HepG2 (cell line): ENCODE measurements around the gene CDK14. TPM values are rescaled to one million over a fixed set of nuclear protein-coding genes. Genes with fewer than 3 reads are reported as not detected.

Experiments
- ATAC-seq: fragments of 200-7000 bp; cut with Tn5 transposase; 3 replicates; pipeline ENCODE4 v1.9.1; 2020; ENCODE audit warnings: mild to moderate bottlenecking, moderate library complexity
- BruUV-seq: library from RNA; stranded (reverse); fragments of 400-500 nt; replicated peaks from 2 replicates; lab custom pipeline; 2021; lab: Mats Ljungman, UMichigan
- CTCF ChIA-PET: fragments of 300-600 bp; formaldehyde crosslinking; extraction: SDS; loops from one replicate; lab custom pipeline; 2021; ENCODE audit warnings: low total read pairs, inconsistent platforms, low intra/inter-chr PET ratio; lab: Yijun Ruan, JAX
- POLR2A ChIA-PET: fragments of 350-600 bp; sonication (Branson Sonifier 250); formaldehyde crosslinking; loops from one replicate; lab custom pipeline; 2020; ENCODE audit warnings: antibody characterized with exemption, inconsistent platforms; lab: Yijun Ruan, JAX
- DNase-seq: peaks from one replicate; pipeline ENCODE4 v3.0.0-alpha.2; 2015; ENCODE audit warnings: low spot score
- FAIRE-seq: peaks from 3 replicates; lab custom pipeline; 2011; peaks lifted over from hg19 to GRCh38; lab: Jason Lieb, UNC
- H2AFZ ChIP-seq: one replicate; pipeline ENCODE4 v1.6.1; 2011; ENCODE audit warnings: low read length, inconsistent platforms
- H3K27ac ChIP-seq: fragments of 300-600 bp; 3 replicates; pipeline ENCODE4 v1.8.0; 2011; ENCODE audit warnings: mixed run types, mild to moderate bottlenecking, mixed read lengths, low read length, inconsistent platforms; ENCODE audit not compliant: insufficient read depth; ENCODE audit errors: extremely low read length
- H3K27me3 ChIP-seq, 2 experiments: fragments of 200-600 bp in 1 of 2; 2 replicates in 1 of 2; 3 replicates in 1 of 2; pipeline versions ENCODE4 v1.6.0 to v1.8.0; 2011; ENCODE audit warnings: low read length in 2 of 2, mild to moderate bottlenecking in 2 of 2, moderate library complexity in 2 of 2, inconsistent platforms in 1 of 2; ENCODE audit not compliant: insufficient read depth in 2 of 2, control insufficient read depth in 1 of 2
- H3K36me3 ChIP-seq, 2 experiments: fragments of 200-600 bp in 1 of 2; replicated peaks in 1 of 2; 2 replicates in 1 of 2; 3 replicates in 1 of 2; pipeline versions ENCODE4 v1.5.1 to v1.8.0; 2011; ENCODE audit warnings: low read length in 2 of 2, inconsistent platforms in 1 of 2; ENCODE audit not compliant: insufficient read depth in 2 of 2, control insufficient read depth in 1 of 2
- H3K4me1 ChIP-seq: 2 replicates; pipeline ENCODE4 v1.5.1; 2012; ENCODE audit warnings: low read length, inconsistent platforms; ENCODE audit not compliant: insufficient read depth
- H3K4me2 ChIP-seq: 2 replicates; pipeline ENCODE4 v1.6.0; 2011; ENCODE audit warnings: low read depth, low read length, inconsistent platforms
- H3K4me3 ChIP-seq, 3 experiments: fragments of 200-600 bp in 1 of 3; sonication (generic), shearing (Covaris generic) in 1 of 3; replicated peaks in 1 of 3; 2 replicates each; pipeline ENCODE4 v1.5.1; 2011 to 2016; ENCODE audit warnings: low read length in 3 of 3, inconsistent platforms in 2 of 3, low read depth in 2 of 3, mild to moderate bottlenecking in 2 of 3, control low read depth in 1 of 3, mixed read lengths in 1 of 3; ENCODE audit not compliant: insufficient read depth in 1 of 3
- H3K79me2 ChIP-seq: one replicate; pipeline ENCODE4 v1.6.1; 2011; ENCODE audit warnings: low read length, inconsistent platforms; ENCODE audit not compliant: insufficient read depth
- H3K9ac ChIP-seq: 2 replicates; pipeline ENCODE4 v1.6.0; 2011; ENCODE audit warnings: mild to moderate bottlenecking, low read depth, low read length, inconsistent platforms; ENCODE audit not compliant: insufficient read depth
- H3K9me3 ChIP-seq: 2 replicates; pipeline ENCODE4 v1.5.1; 2012; ENCODE audit warnings: mild to moderate bottlenecking, low read length
- H4K20me1 ChIP-seq: 2 replicates; pipeline ENCODE4 v1.6.0; 2011; ENCODE audit warnings: inconsistent platforms, mild to moderate bottlenecking, low read length, moderate library complexity; ENCODE audit not compliant: insufficient read depth
- MTF2 ChIP-seq: sonication (generic); formaldehyde crosslinking; IDR thresholded peaks from 2 replicates; pipeline ENCODE4 v1.5.0; 2020; ENCODE audit warnings: missing genetic modification reagents, borderline replicate concordance
- SALL1 ChIP-seq: sonication (generic); formaldehyde crosslinking; IDR thresholded peaks from 2 replicates; pipeline ENCODE4 v1.8.0; 2022; ENCODE audit warnings: mild to moderate bottlenecking, missing genetic modification reagents
- SOX6 ChIP-seq, 2 experiments: fragments of 450-650 bp in 1 of 2; sonication (generic) in 1 of 2; formaldehyde crosslinking in 1 of 2; IDR thresholded peaks; 2 replicates each; pipeline versions ENCODE4 v1.4.0 to v1.6.1; 2017 to 2020; ENCODE audit warnings: antibody characterized with exemption in 1 of 2, mild to moderate bottlenecking in 1 of 2, missing genetic modification reagents in 1 of 2
- TBL1XR1 ChIP-seq: fragments of 150-350 bp; IDR thresholded peaks from 2 replicates; pipeline ENCODE4 v1.6.1; 2014; ENCODE audit warnings: borderline replicate concordance, low read length; ENCODE audit not compliant: partially characterized antibody
- ZNF251 ChIP-seq: sonication (generic); formaldehyde crosslinking; IDR thresholded peaks from 2 replicates; pipeline ENCODE4 v1.9.0; 2021; ENCODE audit warnings: mild to moderate bottlenecking, missing genetic modification reagents
- ZNF274 ChIP-seq: sonication (generic); formaldehyde crosslinking; IDR thresholded peaks from 2 replicates; pipeline ENCODE4 v1.5.1; 2020; ENCODE audit warnings: mild to moderate bottlenecking, missing genetic modification reagents
- ZSCAN12 ChIP-seq: sonication (generic); formaldehyde crosslinking; IDR thresholded peaks from 2 replicates; pipeline ENCODE4 v1.9.0; 2021; ENCODE audit warnings: mild to moderate bottlenecking, missing genetic modification reagents
- WGBS: methylation state at CpG from one replicate; pipeline ENCODE4 v1.1.6; 2017; ENCODE audit warnings: low lambda C conversion rate; 5-methylcytosine and 5-hydroxymethylcytosine counted together
- in situ Hi-C: cut with HindIII; loops from 2 replicates; pipeline ENCODE4 v1.10.0; 2017; ENCODE audit warnings: low pct_unique_long_range_greater_than_20kb; ENCODE audit not compliant: extremely low pct_ligation_motif_present
- intact Hi-C: fragments of 100-400 bp; cut with micrococcal nuclease; formaldehyde crosslinking; loops from one replicate; pipeline ENCODE4 v1.10.0; 2022; ENCODE audit not compliant: unreplicated experiment
- polyA plus RNA-seq, 8 experiments: library from polyadenylated mRNA; depleted of rRNA in 3 of 8; stranded (reverse) in 7 of 8; unstranded in 1 of 8; fragments of >200 nt; fragmentation: Illumina TruSeq in 4 of 8; extraction: Trizol in 4 of 8; gene quantifications; 2 replicates each; pipeline versions ENCODE4 v1.2.1 to v1.2.3, GENCODE V29; 2011 to 2016; ENCODE audit warnings: low read depth in 4 of 8, missing spikeins in 1 of 8, mixed read lengths in 1 of 8; ENCODE audit not compliant: insufficient read depth in 1 of 8
- total RNA-seq, 5 experiments: library from RNA; depleted of rRNA; stranded (reverse); fragments of >200 nt; fragmentation: Illumina TruSeq; extraction: Trizol; gene quantifications; 2 replicates each; pipeline ENCODE4 v1.2.3, GENCODE V29; 2016; ENCODE audit warnings: low read depth in 1 of 5
- TF ChIP-seq, protein P1 (sequence below): sonication (generic); formaldehyde crosslinking; conservative IDR thresholded peaks from 2 replicates; pipeline ENCODE4 v1.8.1; 2023; ENCODE audit warnings: missing genetic modification reagents

CDK14 gene
- total and polyA plus RNA-seq, 2 of the 13 experiments (the other 11 are each of a cell fraction or from before 2014, with no cell fraction given) = 0.26 to 0.71 TPM

DNA sequence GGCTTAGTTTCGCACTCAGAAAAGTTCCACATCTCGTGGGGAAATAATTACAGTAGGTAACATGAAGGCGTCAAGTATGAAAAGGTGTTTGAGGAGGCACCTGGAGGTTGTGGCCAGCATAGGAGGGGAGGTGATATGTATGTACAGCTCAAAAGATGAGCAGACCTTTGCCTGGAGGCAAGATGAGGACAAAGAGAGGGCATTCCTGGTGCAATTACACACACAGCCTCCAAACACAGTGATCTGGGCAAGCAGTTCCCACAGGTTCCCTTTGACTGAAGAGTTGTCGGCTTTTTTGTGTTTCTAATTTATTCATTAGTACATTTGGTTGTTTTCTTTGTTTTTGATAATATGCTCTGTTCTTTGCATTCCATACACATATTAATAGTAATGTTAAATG lies 46.9 kb downstream of the CDK14 start (continued):
- TF ChIP-seq, protein P1, sequence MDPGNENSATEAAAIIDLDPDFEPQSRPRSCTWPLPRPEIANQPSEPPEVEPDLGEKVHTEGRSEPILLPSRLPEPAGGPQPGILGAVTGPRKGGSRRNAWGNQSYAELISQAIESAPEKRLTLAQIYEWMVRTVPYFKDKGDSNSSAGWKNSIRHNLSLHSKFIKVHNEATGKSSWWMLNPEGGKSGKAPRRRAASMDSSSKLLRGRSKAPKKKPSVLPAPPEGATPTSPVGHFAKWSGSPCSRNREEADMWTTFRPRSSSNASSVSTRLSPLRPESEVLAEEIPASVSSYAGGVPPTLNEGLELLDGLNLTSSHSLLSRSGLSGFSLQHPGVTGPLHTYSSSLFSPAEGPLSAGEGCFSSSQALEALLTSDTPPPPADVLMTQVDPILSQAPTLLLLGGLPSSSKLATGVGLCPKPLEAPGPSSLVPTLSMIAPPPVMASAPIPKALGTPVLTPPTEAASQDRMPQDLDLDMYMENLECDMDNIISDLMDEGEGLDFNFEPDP = no peak
- TF ChIP-seq ZSCAN12 (no peak), MTF2 (CRISPR knock-in tag) (no peak), ZNF251 (CRISPR knock-in tag) (no peak), TBL1XR1 (no peak)
- TF ChIP-seq, all 625 proteins: peak for 0

DNA sequence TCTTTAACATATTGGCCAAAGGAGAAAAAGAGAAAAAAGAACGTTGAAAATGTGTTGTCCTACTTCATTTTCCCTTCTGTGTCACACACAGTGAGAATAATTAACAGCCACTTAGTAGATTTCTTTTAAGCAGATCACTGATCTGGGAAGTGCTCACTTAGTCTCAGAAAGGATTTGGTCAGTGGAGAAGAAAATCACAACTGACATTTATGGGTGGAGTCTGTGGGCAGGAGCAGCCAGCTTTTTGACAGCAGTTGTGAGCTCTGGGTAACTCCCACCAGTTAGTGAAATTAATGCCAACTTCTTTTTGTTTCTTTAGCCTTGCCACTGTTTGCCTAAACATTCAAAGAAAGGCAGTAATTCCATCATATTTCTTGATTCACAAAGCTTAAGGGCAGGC lies 49.7 kb downstream of the CDK14 start:
- CTCF ChIA-PET = no interaction called here
- FAIRE-seq (no peak), DNase-seq (no peak), ATAC-seq (no peak)
- intact Hi-C loops = no loop called here
- TF ChIP-seq SOX6 (IDR thresholded peaks at IDR 0.05) = no peak
- TF ChIP-seq SOX6 (CRISPR knock-in tag; IDR thresholded peaks at IDR 0.05) = no peak
- no peak for TF ChIP-seq SALL1 (CRISPR knock-in tag)
- no peak for TF ChIP-seq ZNF274
- no peaks in the 10 kb centered on the region for H4K20me1 ChIP-seq
- H3K4me1 ChIP-seq = no peaks in the 10 kb centered on the region
- 0% methylated on average over 1 of the region's 1 CpG for WGBS
- H3K36me3 ChIP-seq = no peaks in the 10 kb centered on the region
- H3K27me3 ChIP-seq = no peaks in the 10 kb centered on the region
- H3K9me3 ChIP-seq = no peaks in the 10 kb centered on the region
- no TSS peak for BruUV-seq
- no peak overlapping the region for H3K27ac ChIP-seq
- no peaks in the 10 kb centered on the region for H3K79me2 ChIP-seq
- H3K9ac ChIP-seq = no peak overlapping the region
- no peak overlapping the region for H2AFZ ChIP-seq
- in situ Hi-C loops = no loop called here
- no peak overlapping the region for H3K4me2 ChIP-seq
- H3K4me3 ChIP-seq = no peak overlapping the region
- POLR2A ChIA-PET = no interaction called here
